SU-DHL-6 (cell line): ENCODE data around the gene ATP1A4.

Experiments used
- H2AFZ ChIP-seq: fragments of 200-600 bp; sonication (generic); 2 replicates; pipeline ENCODE4 v1.6.1; 2014; ENCODE audit warnings: low read depth, mild to moderate bottlenecking, moderate library complexity, mixed read lengths, antibody characterized with exemption, low read length; ENCODE audit not compliant: severe bottlenecking
- H3F3A ChIP-seq: fragments of 200-600 bp; shearing (Covaris generic); 2 replicates; pipeline ENCODE4 v1.6.0; 2016; ENCODE audit warnings: antibody characterized with exemption, mild to moderate bottlenecking; ENCODE audit not compliant: insufficient read depth
- H3K27ac ChIP-seq: fragments of 200-600 bp; sonication (generic); 2 replicates; pipeline ENCODE4 v1.5.1; 2016; ENCODE audit warnings: low read depth, mild to moderate bottlenecking, low read length, moderate library complexity, mixed read lengths
- H3K27me3 ChIP-seq: fragments of 200-600 bp; sonication (generic), shearing (Covaris generic); 2 replicates; pipeline ENCODE4 v1.6.0; 2014; ENCODE audit warnings: mild to moderate bottlenecking, low read length
- H3K36me3 ChIP-seq: fragments of 200-600 bp; sonication (generic); 2 replicates; pipeline ENCODE4 v1.6.1; 2014; ENCODE audit warnings: mild to moderate bottlenecking, low read length, mixed read lengths
- H3K4me2 ChIP-seq: fragments of 300-600, 200-600 bp; shearing (Covaris generic), sonication (generic); 2 replicates; pipeline ENCODE4 v1.6.0; 2014; ENCODE audit warnings: low read length, low read depth, mild to moderate bottlenecking; ENCODE audit not compliant: poor library complexity, severe bottlenecking
- H3K4me3 ChIP-seq: fragments of 200-600 bp; sonication (generic); 2 replicates; pipeline ENCODE4 v1.5.1; 2014; ENCODE audit warnings: antibody characterized with exemption, low read length, mild to moderate bottlenecking, mixed read lengths; ENCODE audit not compliant: insufficient read depth, poor library complexity, severe bottlenecking
- H3K79me2 ChIP-seq: fragments of 200-600 bp; sonication (generic); 2 replicates; pipeline ENCODE4 v1.6.1; 2014; ENCODE audit warnings: mild to moderate bottlenecking, low read length, moderate library complexity; ENCODE audit not compliant: insufficient read depth
- H3K9ac ChIP-seq: fragments of 200-600 bp; sonication (generic); 2 replicates; pipeline ENCODE4 v1.7.0; 2014; ENCODE audit warnings: mild to moderate bottlenecking, low read length
- H3K9me2 ChIP-seq: fragments of 200-600 bp; sonication (generic); replicated peaks from 2 replicates; pipeline ENCODE4 v1.6.1; 2014; ENCODE audit warnings: low read length; ENCODE audit not compliant: insufficient read depth
- H3K9me3 ChIP-seq: fragments of 200-600 bp; sonication (generic); 2 replicates; pipeline ENCODE4 v1.6.1; 2014; ENCODE audit warnings: low read length, mixed read lengths; ENCODE audit not compliant: insufficient read depth
- H4K20me1 ChIP-seq: fragments of 200-600 bp; sonication (generic); 2 replicates; pipeline ENCODE4 v1.6.1; 2014; ENCODE audit warnings: low read depth, mild to moderate bottlenecking, antibody characterized with exemption, low read length, moderate library complexity, mixed read lengths
- EZH2phosphoT487 ChIP-seq: fragments of 200-600 bp; sonication (generic), shearing (Covaris generic); conservative IDR thresholded peaks from 2 replicates; pipeline ENCODE4 v1.6.1; 2018; ENCODE audit warnings: mild to moderate bottlenecking, antibody characterized with exemption, low read length, moderate library complexity, mixed read lengths
- TF ChIP-seq, protein P1 (sequence below): fragments of 200-600 bp; sonication (generic); IDR thresholded peaks from one replicate; pipeline ENCODE4 v1.5.1; 2017; ENCODE audit warnings: antibody characterized with exemption, mild to moderate bottlenecking, low read length, moderate library complexity; ENCODE audit not compliant: insufficient read depth, poor library complexity, severe bottlenecking

ATP1A4 gene

DNA sequence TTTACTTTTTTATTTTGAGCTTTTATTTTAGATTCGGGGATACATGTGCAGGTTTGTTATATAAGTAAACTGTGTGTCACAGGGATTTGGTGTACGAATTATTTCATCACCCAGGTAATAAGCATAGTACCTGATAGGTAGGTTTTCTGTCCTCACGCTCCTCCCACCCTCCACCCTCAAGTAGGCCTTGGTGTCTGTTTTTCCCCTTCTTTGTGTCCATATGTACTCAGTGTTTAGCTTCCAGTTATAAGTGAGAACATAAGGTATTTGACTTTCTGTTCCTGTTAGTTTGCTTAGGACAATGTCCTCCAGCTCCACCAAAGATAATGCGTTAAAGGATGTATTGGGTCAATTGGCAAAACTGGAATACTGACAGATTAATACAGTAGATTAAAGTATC lies 5.8 kb downstream of the ATP1A4 start:
- no peaks in the 10 kb centered on the region for H4K20me1 ChIP-seq
- H3K9ac ChIP-seq = no peak overlapping the region
- no peaks in the 10 kb centered on the region for H3K27me3 ChIP-seq
- no peaks in the 10 kb centered on the region for H3K9me2 ChIP-seq
- no peaks in the 10 kb centered on the region for H3K79me2 ChIP-seq
- no peaks in the 10 kb centered on the region for H3K36me3 ChIP-seq
- H3F3A ChIP-seq = no peaks in the 10 kb centered on the region
- H3K27ac ChIP-seq = no peak overlapping the region
- TF ChIP-seq EZH2phosphoT487 = no peak
- TF ChIP-seq, protein P1, sequence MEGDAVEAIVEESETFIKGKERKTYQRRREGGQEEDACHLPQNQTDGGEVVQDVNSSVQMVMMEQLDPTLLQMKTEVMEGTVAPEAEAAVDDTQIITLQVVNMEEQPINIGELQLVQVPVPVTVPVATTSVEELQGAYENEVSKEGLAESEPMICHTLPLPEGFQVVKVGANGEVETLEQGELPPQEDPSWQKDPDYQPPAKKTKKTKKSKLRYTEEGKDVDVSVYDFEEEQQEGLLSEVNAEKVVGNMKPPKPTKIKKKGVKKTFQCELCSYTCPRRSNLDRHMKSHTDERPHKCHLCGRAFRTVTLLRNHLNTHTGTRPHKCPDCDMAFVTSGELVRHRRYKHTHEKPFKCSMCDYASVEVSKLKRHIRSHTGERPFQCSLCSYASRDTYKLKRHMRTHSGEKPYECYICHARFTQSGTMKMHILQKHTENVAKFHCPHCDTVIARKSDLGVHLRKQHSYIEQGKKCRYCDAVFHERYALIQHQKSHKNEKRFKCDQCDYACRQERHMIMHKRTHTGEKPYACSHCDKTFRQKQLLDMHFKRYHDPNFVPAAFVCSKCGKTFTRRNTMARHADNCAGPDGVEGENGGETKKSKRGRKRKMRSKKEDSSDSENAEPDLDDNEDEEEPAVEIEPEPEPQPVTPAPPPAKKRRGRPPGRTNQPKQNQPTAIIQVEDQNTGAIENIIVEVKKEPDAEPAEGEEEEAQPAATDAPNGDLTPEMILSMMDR = no peak
- no peaks in the 10 kb centered on the region for H3K9me3 ChIP-seq
- no peak overlapping the region for H3K4me3 ChIP-seq
- no peak overlapping the region for H3K4me2 ChIP-seq
- H2AFZ ChIP-seq = no peak overlapping the region

DNA sequence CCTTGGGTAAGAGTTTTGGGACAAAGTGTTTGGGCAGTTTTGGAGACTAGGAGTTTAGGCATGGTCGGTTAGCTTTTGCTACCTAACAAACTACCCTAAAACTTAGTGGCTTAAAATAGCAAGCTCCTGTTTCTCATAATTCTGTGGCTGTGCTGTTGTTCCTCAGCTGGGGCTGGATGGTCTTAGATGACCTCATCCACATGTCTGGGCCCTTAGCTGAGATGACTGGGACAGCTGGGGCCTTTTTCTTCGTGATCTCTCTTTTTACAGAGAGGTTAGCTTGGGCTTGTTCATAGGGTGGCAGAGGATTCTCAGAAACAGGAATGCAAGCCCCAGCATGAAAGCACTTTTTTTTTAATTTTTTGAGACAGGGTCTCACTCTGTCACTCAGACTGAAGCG lies 6.6 kb downstream of the ATP1A4 start:
- H3K9ac ChIP-seq = no peak overlapping the region
- no peaks in the 10 kb centered on the region for H3K79me2 ChIP-seq
- no peaks in the 10 kb centered on the region for H4K20me1 ChIP-seq
- no peaks in the 10 kb centered on the region for H3K9me2 ChIP-seq
- no peak overlapping the region for H3K4me3 ChIP-seq
- H3K27me3 ChIP-seq = no peaks in the 10 kb centered on the region
- H2AFZ ChIP-seq = no peak overlapping the region
- TF ChIP-seq, protein P1 = no peak
- TF ChIP-seq EZH2phosphoT487 = no peak
- H3F3A ChIP-seq = no peaks in the 10 kb centered on the region
- H3K27ac ChIP-seq = no peak overlapping the region
- H3K4me2 ChIP-seq = no peak overlapping the region
- no peaks in the 10 kb centered on the region for H3K36me3 ChIP-seq
- no peaks in the 10 kb centered on the region for H3K9me3 ChIP-seq

DNA sequence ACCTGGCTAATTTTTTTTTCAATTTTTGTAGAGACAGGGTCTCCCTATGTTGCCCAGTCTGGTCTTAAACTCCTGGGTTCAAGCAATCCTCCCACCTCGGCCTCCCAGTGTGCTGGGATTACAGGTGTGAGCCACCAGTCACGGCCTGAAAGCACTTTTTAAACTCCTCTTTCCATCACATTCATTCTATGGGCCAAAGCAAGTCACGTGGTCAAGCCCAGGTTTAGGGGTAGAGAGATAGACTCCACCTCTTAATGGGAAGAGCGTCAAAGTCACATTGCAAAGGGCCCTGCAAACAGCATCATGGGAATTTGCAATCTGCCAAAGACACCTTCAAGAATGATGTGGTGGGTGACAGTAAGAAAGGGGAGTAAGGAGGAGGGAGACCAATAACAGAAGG lies 7.1 kb downstream of the ATP1A4 start:
- no peak overlapping the region for H3K4me2 ChIP-seq
- no peak overlapping the region for H3K27ac ChIP-seq
- H3K9me3 ChIP-seq = no peaks in the 10 kb centered on the region
- no peak overlapping the region for H3K4me3 ChIP-seq
- no peaks in the 10 kb centered on the region for H3K9me2 ChIP-seq
- H3K36me3 ChIP-seq = no peaks in the 10 kb centered on the region
- H3K79me2 ChIP-seq = no peaks in the 10 kb centered on the region
- H3K9ac ChIP-seq = no peak overlapping the region
- no peaks in the 10 kb centered on the region for H4K20me1 ChIP-seq
- TF ChIP-seq EZH2phosphoT487 = no peak
- TF ChIP-seq, protein P1 = no peak
- H3F3A ChIP-seq = no peaks in the 10 kb centered on the region
- no peak overlapping the region for H2AFZ ChIP-seq
- no peaks in the 10 kb centered on the region for H3K27me3 ChIP-seq
